ENCODE measurements around the gene AKAP13.
"Not testable (repeated sequence)": the region's sequence is repeated elsewhere in the genome, so short reads cannot be mapped to it uniquely, and the experiment has no call there.

DNA sequence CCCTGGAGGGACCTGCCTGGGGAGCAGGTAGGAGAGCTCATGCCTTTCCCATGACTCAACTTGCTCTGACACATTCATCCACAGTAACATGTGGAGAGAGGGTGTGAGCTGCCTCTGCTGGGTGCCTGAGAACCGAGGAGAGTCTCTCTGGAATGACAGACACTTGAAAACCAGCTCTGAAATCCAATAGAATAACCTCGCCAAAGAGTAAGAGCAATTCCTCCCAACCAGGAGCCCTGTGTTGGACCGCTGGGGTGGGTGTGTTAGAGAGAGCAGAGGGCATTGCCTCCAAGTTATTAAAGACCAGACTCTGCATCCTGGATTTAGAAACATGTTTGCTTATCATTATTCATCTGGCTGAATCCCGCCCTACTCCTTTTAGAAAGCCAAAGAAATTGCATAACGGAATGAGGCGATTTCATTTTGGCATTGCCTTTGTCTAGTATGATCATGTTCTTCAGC is 35.7 kb upstream of the AKAP13 start:
- TF ChIP-seq EZH2 (IDR thresholded peaks at IDR 0.05; ENCODE audit: borderline replicate concordance, low read depth, low read length, poor library complexity, severe bottlenecking) = not testable (repeated sequence)
- TF ChIP-seq, protein P1, sequence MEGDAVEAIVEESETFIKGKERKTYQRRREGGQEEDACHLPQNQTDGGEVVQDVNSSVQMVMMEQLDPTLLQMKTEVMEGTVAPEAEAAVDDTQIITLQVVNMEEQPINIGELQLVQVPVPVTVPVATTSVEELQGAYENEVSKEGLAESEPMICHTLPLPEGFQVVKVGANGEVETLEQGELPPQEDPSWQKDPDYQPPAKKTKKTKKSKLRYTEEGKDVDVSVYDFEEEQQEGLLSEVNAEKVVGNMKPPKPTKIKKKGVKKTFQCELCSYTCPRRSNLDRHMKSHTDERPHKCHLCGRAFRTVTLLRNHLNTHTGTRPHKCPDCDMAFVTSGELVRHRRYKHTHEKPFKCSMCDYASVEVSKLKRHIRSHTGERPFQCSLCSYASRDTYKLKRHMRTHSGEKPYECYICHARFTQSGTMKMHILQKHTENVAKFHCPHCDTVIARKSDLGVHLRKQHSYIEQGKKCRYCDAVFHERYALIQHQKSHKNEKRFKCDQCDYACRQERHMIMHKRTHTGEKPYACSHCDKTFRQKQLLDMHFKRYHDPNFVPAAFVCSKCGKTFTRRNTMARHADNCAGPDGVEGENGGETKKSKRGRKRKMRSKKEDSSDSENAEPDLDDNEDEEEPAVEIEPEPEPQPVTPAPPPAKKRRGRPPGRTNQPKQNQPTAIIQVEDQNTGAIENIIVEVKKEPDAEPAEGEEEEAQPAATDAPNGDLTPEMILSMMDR (conservative IDR thresholded peaks at IDR 0.05; ENCODE audit: low read depth, low read length) = not testable (repeated sequence)

All from A673 (cell line).